Measurements from ENCODE around the gene GPC4. TPM values are rescaled to one million over a fixed set of nuclear protein-coding genes. Genes with fewer than 3 reads are reported as not detected.

The GPC4 gene
- total and polyA plus RNA-seq, 2 experiments from 2014 or later: 124 to 183 TPM

GRCh38 chrX:133353233-133353632 is 62.1 kb downstream of the GPC4 start:
- no peaks in the 10 kb centered on the region for H3K36me3 ChIP-seq (ENCODE audit: insufficient read depth)
- no peak for TF ChIP-seq CTCF (conservative IDR thresholded peaks at IDR 0.05; ENCODE audit: low read depth in 2 of 2)
- H3K4me1 Mint-ChIP-seq: peaks cover 67% of the 10 kb centered on the region
- no peaks in the 10 kb centered on the region for H3K9me2 ChIP-seq (ENCODE audit: insufficient read depth)
- no peak overlapping the region for H3K4me3 Mint-ChIP-seq
- H3K4me3 ChIP-seq: no peak overlapping the region
- peak overlapping the region; percentile 63; the same call in 1 of the 2 replicates for H3K27ac ChIP-seq (ENCODE audit: low read depth)
- peaks cover 98% of the 10 kb centered on the region for H3K79me2 ChIP-seq (replicated peaks; ENCODE audit: insufficient read depth)
- DNase-seq (ENCODE audit: low spot score) (no peak), ATAC-seq (no peak)
- peak overlapping the region; percentile 45 for H3K4me2 ChIP-seq
- H3F3A ChIP-seq (replicated peaks; ENCODE audit: low read depth): no peaks in the 10 kb centered on the region; the same call in 1 of the 2 replicates
- no peaks in the 10 kb centered on the region for H3K27me3 ChIP-seq (ENCODE audit: insufficient read depth)
- no peak overlapping the region for H2AFZ ChIP-seq
- peaks cover 31% of the 10 kb centered on the region for H4K20me1 ChIP-seq (replicated peaks; ENCODE audit: insufficient read depth)
- no peaks in the 10 kb centered on the region for H3K27me3 Mint-ChIP-seq (ENCODE audit: insufficient read depth, low read depth, poor library complexity)
- H3K27ac Mint-ChIP-seq: no peak overlapping the region
- H3K36me3 Mint-ChIP-seq (ENCODE audit: low read depth): peaks cover 18% of the 10 kb centered on the region
- peaks cover 62% of the 10 kb centered on the region for H3K4me1 ChIP-seq (ENCODE audit: insufficient read depth)
- H3K9me3 Mint-ChIP-seq: no peaks in the 10 kb centered on the region

- Mint-ChIP-seq H3K36me3 (ENCODE audit: low read depth) (peaks cover 10% of the 10 kb centered on the region; the same call in 2 of the 3 replicates), H3K27ac (peak overlapping the region; percentile 86), H3K4me3 (0 out of 3 replicates have a peak overlapping the region, but pooled peaks have one; percentile 32), H3K4me1 (peaks cover 75% of the 10 kb centered on the region), H3K27me3 (ENCODE audit: insufficient read depth, low read depth, poor library complexity) (no peaks in the 10 kb centered on the region), H3K9me3 (no peaks in the 10 kb centered on the region)
- Histone ChIP-seq H3K4me1 (ENCODE audit: insufficient read depth) (peaks cover 82% of the 10 kb centered on the region), H3K79me2 (replicated peaks; ENCODE audit: insufficient read depth) (peaks cover 98% of the 10 kb centered on the region), H3K4me3 (no peak overlapping the region), H3K27me3 (ENCODE audit: insufficient read depth) (no peaks in the 10 kb centered on the region), H3K27ac (ENCODE audit: low read depth) (peak overlapping the region; percentile 70; the same call in 1 of the 2 replicates), H4K20me1 (replicated peaks; ENCODE audit: insufficient read depth) (peaks cover 32% of the 10 kb centered on the region), H3K36me3 (ENCODE audit: insufficient read depth) (no peaks in the 10 kb centered on the region), H3K9me2 (ENCODE audit: insufficient read depth) (no peaks in the 10 kb centered on the region), H2AFZ (no peak overlapping the region), H3K4me2 (peak overlapping the region; percentile 8), H3F3A (replicated peaks; ENCODE audit: low read depth) (no peaks in the 10 kb centered on the region; the same call in 1 of the 2 replicates)
- ATAC-seq: no peak
- no peak for DNase-seq (ENCODE audit: low spot score)
- TF ChIP-seq ETS1 (IDR thresholded peaks at IDR 0.05): no peak
- TF ChIP-seq EZH2phosphoT487 (IDR thresholded peaks at IDR 0.05; ENCODE audit: unreplicated experiment): no peak
- TF ChIP-seq ZNF331 (CRISPR knock-in tag; IDR thresholded peaks at IDR 0.05; ENCODE audit: low read depth): no peak
- TF ChIP-seq ZNF462 (CRISPR knock-in tag; IDR thresholded peaks at IDR 0.05): no peak
- no peak for TF ChIP-seq ZNF114 (CRISPR knock-in tag; IDR thresholded peaks at IDR 0.05)
- no peak for TF ChIP-seq NANOG (IDR thresholded peaks at IDR 0.05; ENCODE audit: borderline replicate concordance)
- TF ChIP-seq EZH2 (IDR thresholded peaks at IDR 0.05; ENCODE audit: low read depth, unreplicated experiment): no peak
- no peak for TF ChIP-seq CREB1 (CRISPR knock-in tag; IDR thresholded peaks at IDR 0.05; ENCODE audit: low read depth)
- no peak for TF ChIP-seq POLR2AphosphoS5 (IDR thresholded peaks at IDR 0.05; ENCODE audit: low read depth)
- no peak for TF ChIP-seq JUNB (IDR thresholded peaks at IDR 0.05; ENCODE audit: unreplicated experiment)
- TF ChIP-seq STAT1 (IDR thresholded peaks at IDR 0.05; ENCODE audit: unreplicated experiment): no peak
Observed at GRCh38 chrX:133350751-133351150, 64.5 kb downstream of the GPC4 start.

Measured in GM23338 (cell line).